A549 treated with RU486 at 1 μM for 4 hours (cell line): ENCODE data around the gene PINK1. TPM values are rescaled to one million over a fixed set of nuclear protein-coding genes. Genes with fewer than 3 reads are reported as not detected.

Source experiments
- total RNA-seq: library from RNA; stranded (reverse); fragments of 200-300 nt; extraction: Qiagen RNA extraction; gene quantifications from 5 replicates; pipeline ENCODE4 v1.2.3, GENCODE V29; 2022; ENCODE audit warnings: low read depth

PINK1 gene
- 27.8 to 41.3 TPM (median 37.0 TPM) in 5 replicates for total RNA-seq

GRCh38 chr1:20633190-20634064 is at the start of gene PINK1:
TSS of gene PINK1 (plus strand) at chr1:20633458. CDS start at chr1:20633549, 91 bp downstream.

GRCh38 chr1:20588634-20589225 is 44.5 kb upstream of the PINK1 start, which contains the start of gene CDA:
TSS of gene CDA (plus strand) at chr1:20589097. CDS start at chr1:20589130, 33 bp downstream.

GRCh38 chr1:20661207-20662109 is 28.2 kb downstream of the PINK1 start, which contains the start of gene DDOST:
TSS of gene DDOST (minus strand) at chr1:20661369. CDS start at chr1:20661350, 19 bp downstream.

Other genes with a start within 250 kb of the PINK1 start
- gene CAMK2N1, start 147.2 kb upstream of the PINK1 start, total RNA-seq: 27.4 to 53.4 TPM (median 53.3 TPM) in 5 replicates
- 34.3 to 40.6 TPM (median 39.6 TPM) in 5 replicates for gene MUL1, start 125.3 kb upstream of the PINK1 start, total RNA-seq
- 3.7 to 6.6 TPM (median 5.0 TPM) in 5 replicates for gene FAM43B, start 80.9 kb upstream of the PINK1 start, total RNA-seq
- gene CDA, start 44.4 kb upstream of the PINK1 start, total RNA-seq: 28.9 to 42.4 TPM (median 35.2 TPM) in 5 replicates
- 174 to 214 TPM (median 206 TPM) in 5 replicates for gene DDOST, start 27.9 kb downstream of the PINK1 start, total RNA-seq
- 0.80 to 1.6 TPM (median 1.2 TPM) in 5 replicates for gene KIF17, start 84.5 kb downstream of the PINK1 start, total RNA-seq
- gene SH2D5, start 99.2 kb downstream of the PINK1 start, total RNA-seq: 12.4 to 19.2 TPM (median 16.3 TPM) in 5 replicates
- gene HP1BP3, start 153.8 kb downstream of the PINK1 start, total RNA-seq: 109 to 161 TPM (median 111 TPM) in 5 replicates